Measurements from ENCODE around the gene FBXL20. TPM values are rescaled to one million over a fixed set of nuclear protein-coding genes. Genes with fewer than 3 reads are reported as not detected.
A peak's percentile ranks its signal among the peaks of the same experiment; 100 is the strongest.

The FBXL20 gene
- total RNA-seq, 1 donor from 2014 or later: 14.2 TPM

DNA sequence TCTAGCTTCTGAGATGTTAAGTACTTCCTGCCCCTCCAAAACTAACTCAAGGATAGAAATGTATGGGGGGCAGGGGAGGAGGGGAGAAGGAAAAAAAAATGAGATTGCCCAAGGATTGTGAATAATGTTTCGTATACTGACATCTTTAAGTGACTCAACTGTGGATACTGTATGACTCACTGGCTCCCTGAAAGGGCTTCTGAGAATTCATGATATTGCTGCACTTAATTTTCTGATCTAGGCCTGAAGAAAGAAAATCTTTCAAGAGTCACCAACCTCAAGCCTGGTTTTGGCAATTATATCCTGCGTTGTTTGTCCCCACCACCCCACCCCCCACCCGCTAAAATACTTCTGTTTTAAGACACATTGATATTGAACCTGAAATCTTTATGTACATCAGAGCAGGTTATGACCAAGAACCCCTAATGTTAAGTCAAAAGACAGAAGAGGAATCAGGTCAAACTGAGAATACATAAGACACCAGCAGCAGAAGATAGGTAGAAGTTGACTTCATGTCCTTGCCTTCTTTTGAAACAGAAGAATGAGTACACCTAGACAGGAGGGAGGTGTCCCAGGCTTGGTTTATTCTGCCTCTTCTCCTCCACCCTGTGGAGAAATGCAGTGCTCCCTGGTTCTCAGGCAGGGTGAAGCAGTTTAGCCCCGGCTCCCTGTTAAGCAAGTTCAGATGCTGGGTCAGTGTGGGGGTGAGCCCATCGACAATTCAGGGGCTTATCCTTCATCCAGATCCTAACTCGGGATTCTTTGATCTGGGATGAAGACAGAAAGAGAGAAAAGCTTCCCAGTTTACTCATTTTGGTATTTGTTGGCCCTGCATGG is 3.3 kb upstream of the FBXL20 start:
- no peaks in the 10 kb centered on the region for H3K27me3 ChIP-seq (ENCODE audit: low read depth)
- TF ChIP-seq, protein P1, sequence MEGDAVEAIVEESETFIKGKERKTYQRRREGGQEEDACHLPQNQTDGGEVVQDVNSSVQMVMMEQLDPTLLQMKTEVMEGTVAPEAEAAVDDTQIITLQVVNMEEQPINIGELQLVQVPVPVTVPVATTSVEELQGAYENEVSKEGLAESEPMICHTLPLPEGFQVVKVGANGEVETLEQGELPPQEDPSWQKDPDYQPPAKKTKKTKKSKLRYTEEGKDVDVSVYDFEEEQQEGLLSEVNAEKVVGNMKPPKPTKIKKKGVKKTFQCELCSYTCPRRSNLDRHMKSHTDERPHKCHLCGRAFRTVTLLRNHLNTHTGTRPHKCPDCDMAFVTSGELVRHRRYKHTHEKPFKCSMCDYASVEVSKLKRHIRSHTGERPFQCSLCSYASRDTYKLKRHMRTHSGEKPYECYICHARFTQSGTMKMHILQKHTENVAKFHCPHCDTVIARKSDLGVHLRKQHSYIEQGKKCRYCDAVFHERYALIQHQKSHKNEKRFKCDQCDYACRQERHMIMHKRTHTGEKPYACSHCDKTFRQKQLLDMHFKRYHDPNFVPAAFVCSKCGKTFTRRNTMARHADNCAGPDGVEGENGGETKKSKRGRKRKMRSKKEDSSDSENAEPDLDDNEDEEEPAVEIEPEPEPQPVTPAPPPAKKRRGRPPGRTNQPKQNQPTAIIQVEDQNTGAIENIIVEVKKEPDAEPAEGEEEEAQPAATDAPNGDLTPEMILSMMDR (IDR thresholded peaks at IDR 0.05; ENCODE audit: borderline replicate concordance): no peak
- H3K4me1 ChIP-seq: peaks cover 43% of the 10 kb centered on the region
- peaks cover 35% of the 10 kb centered on the region for H3K36me3 ChIP-seq
- intact Hi-C loops (cut with micrococcal nuclease): no loop called here
- H3K4me3 ChIP-seq: no peak overlapping the region
- no peak for DNase-seq
- H3K9me3 ChIP-seq (replicated peaks): no peaks in the 10 kb centered on the region
- no peak overlapping the region for H3K27ac ChIP-seq (replicated peaks)

DNA sequence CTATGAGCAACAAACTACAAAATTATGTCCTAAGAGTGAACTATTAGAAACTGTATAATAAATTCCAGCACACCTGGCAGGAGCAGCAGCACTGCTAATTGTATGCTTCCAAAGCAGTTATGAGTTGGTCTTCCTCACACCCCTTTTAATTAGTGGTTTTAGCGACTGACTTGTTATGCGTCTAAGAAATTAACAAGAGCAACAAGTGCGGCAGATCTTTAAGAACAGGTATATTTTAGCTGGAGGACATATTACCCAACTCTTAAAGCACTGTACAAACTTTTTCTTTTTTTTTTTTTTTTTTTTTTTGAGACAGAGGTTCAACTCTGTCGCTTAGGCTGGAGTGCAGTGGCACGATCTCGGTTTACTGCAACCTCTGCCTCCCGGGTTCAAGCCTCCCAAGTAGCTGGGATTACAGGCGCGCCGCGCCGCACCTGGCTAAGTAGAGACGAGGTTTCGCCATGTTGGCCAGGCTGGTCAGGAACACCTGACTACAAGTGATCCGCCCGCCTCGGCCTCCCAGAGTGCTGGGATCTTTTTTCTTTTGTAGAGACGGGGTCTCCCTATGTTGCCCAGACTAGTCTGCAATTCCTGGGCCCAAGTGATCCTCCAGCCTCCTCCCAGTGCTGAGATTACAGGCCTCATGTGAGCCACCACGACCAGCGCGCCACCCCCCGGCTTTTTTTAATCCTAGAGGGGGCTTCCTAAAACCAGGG is 1.6 kb upstream of the FBXL20 start:
- peaks cover 50% of the 10 kb centered on the region for H3K4me1 ChIP-seq
- DNase-seq: no peak
- H3K27me3 ChIP-seq (ENCODE audit: low read depth): no peaks in the 10 kb centered on the region
- TF ChIP-seq, protein P1 (IDR thresholded peaks at IDR 0.05; ENCODE audit: borderline replicate concordance): no peak
- peaks cover 18% of the 10 kb centered on the region for H3K36me3 ChIP-seq
- H3K4me3 ChIP-seq: peak overlapping the region; percentile 97
- H3K27ac ChIP-seq (replicated peaks): no peak overlapping the region
- H3K9me3 ChIP-seq (replicated peaks): no peaks in the 10 kb centered on the region
- intact Hi-C loops (cut with micrococcal nuclease): no loop called here

DNA sequence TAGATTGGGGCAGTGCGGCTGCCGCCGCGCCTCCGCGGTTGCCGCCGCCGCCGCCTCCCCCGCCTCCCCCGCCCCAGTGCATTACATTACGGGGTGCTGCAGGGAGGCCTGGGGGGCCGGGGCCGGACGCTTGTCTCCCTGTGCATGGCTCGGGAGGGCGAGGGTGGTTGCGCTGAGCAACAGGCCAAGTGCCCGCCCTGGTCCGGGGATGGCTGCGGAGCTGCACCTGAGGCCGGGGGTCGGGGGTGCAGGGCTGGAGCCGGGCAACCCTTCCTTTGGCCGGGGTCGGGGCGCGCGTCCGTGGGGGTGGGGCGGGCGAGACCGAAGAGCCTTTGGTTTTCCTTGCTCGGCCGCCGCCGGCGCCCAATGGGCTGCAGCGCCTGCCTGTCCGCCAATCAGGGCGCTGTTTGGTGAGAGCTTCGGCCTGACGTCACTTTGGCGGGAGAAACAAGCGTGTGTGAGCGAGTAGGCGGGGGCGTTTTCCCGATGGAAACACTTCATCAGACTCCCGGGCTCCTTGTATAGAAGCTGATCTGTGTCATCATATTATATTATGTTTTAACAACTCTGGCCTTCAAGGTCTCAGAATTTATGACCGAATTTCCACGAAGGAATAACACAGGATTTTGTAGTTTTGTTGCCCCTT is 941 bp upstream of the FBXL20 start:
- Histone ChIP-seq H3K4me3 (peak overlapping the region; percentile 97), H3K4me1 (peaks cover 47% of the 10 kb centered on the region), H3K9me3 (replicated peaks) (no peaks in the 10 kb centered on the region), H3K36me3 (peaks cover 12% of the 10 kb centered on the region), H3K27ac (replicated peaks) (peak overlapping the region; percentile 95), H3K27me3 (ENCODE audit: low read depth) (no peaks in the 10 kb centered on the region)
- TF ChIP-seq, protein P1 (IDR thresholded peaks at IDR 0.05; ENCODE audit: borderline replicate concordance): no peak
- peak; percentile 91 for DNase-seq
- intact Hi-C loops (cut with micrococcal nuclease): no loop called here

DNA sequence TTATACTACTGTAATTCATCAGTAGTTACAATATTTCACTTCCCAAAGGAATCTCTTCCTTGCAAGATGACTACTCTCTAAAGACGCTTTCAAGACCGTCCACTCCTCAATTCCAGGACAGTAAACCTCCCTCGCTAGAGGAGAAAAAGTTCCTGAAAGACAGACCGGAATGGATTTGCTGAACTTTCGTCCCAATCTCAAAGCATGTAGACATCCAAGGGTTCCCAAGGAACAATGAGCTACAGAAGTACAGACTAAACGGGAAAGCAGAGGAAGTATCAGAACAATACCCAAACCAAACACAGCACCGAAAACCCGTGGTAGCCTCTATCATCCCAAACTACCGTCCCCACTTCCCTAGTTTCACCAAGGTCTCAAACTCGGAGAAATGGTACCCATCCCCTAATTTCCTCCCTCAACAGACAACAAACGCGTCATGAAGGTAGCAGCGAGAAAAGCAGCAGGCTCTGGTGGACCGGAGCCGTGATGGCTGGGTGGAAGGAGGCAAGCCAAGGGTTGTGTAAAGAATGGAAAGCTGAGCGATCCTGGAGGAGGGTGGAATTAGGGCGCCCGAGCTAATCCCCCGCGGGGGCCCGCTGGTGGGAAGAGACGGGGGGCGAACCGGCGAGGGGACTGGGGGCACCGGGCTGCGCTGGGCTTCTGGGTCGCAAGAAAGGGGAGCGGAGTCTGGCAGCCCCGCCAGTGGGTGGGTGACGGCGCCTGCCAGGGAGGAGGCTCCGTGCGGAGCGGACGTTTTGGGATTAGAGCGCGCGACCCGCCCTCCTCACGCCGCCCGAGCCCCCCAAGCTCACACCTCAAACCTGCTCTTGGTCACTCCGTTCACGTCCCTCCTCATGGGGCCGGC is 647 bp downstream of the FBXL20 start:
- intact Hi-C loops (cut with micrococcal nuclease): no loop called here
- no peaks in the 10 kb centered on the region for H3K27me3 ChIP-seq (ENCODE audit: low read depth)
- peaks cover 4% of the 10 kb centered on the region for H3K36me3 ChIP-seq
- H3K4me3 ChIP-seq: peak overlapping the region; percentile 97
- DNase-seq: peak; percentile 24
- peaks cover 47% of the 10 kb centered on the region for H3K4me1 ChIP-seq
- no peaks in the 10 kb centered on the region for H3K9me3 ChIP-seq (replicated peaks)
- TF ChIP-seq, protein P1 (IDR thresholded peaks at IDR 0.05; ENCODE audit: borderline replicate concordance): no peak
- H3K27ac ChIP-seq (replicated peaks): peak overlapping the region; percentile 95

DNA sequence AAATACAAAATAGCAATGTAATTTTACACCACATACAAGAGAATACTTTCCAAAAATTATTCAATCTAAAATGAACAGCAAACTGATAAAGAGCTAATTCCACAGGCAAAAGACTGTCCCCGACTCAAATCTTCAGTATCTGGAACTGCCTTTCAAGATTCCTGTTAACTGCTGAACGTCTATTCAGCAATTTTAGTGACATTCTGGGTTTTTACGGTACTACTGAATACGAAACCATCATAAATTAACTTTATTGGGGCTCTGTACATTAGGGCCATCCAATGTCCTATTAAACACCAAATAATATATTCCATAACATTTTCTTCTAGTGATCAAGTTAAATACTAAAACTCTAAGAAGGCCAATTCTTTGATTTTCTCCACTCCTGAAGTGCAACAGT is 1.6 kb downstream of the FBXL20 start:
- H3K4me3 ChIP-seq: peak overlapping the region; percentile 97
- H3K36me3 ChIP-seq: no peaks in the 10 kb centered on the region
- intact Hi-C loops (cut with micrococcal nuclease): no loop called here
- H3K4me1 ChIP-seq: peaks cover 54% of the 10 kb centered on the region
- DNase-seq: no peak
- no peaks in the 10 kb centered on the region for H3K9me3 ChIP-seq (replicated peaks)
- peak overlapping the region; percentile 95 for H3K27ac ChIP-seq (replicated peaks)
- TF ChIP-seq, protein P1 (IDR thresholded peaks at IDR 0.05; ENCODE audit: borderline replicate concordance): no peak
- H3K27me3 ChIP-seq (ENCODE audit: low read depth): no peaks in the 10 kb centered on the region

Data from left ventricle myocardium inferior (tissue), 1 donor.